HL-60/S4 (cell line): ENCODE data around the gene GNPNAT1.
"Not testable (repeated sequence)": the region's sequence is repeated elsewhere in the genome, so short reads cannot be mapped to it uniquely, and the experiment has no call there.

Source experiments
- in situ Hi-C: fragments of 300-500 bp; cut with MboI; formaldehyde crosslinking; loops from 2 replicates; pipeline ENCODE4 v1.14.3; 2022; ENCODE audit warnings: low sequenced_read_pairs

Gene GNPNAT1

DNA sequence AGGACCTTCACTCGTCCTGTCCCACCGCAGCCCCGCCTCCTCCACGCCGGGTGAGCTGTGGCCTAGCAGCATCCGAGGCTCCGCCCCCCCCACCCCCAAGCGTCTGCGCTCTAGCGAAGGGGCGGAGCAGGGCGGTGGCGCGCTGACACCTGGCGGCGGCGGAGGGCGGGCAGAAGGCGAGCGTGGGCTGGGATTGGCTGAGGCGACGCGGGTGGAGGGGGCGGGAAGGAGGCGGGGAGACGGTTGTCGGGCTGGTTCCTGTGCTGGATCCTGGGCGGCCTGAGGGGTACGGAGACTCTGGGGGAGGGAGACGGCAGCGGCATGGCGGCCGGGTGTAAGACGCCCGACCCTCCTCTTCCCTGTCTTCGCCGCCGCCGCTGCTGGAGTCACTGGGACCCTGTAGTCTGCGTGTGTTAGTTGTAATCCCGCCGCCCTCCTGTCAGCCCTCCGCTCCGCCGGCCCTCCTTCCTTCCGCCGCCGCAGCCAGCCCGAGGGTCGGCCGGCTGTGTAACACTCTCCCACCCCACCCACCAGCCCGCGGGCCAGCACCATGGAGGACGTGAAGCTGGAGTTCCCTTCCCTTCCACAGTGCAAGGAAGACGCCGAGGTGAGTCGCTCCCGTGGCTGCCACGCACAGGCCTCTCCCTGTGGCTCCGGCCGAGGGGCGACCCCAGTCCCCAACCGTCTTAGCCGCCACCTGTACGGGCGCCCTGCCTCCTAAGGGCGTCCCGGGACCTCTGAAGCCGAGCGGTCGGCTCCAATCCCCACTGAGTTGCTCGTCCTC, 61.3 kb downstream of the GNPNAT1 start, which contains the start of gene STYX:
Gene STYX, plus strand, starts transcription at position 242 of the 784 bp plus-strand sequence. Its CDS starts 309 bp downstream, at position 551.
- in situ Hi-C loops, result no loop called here

DNA sequence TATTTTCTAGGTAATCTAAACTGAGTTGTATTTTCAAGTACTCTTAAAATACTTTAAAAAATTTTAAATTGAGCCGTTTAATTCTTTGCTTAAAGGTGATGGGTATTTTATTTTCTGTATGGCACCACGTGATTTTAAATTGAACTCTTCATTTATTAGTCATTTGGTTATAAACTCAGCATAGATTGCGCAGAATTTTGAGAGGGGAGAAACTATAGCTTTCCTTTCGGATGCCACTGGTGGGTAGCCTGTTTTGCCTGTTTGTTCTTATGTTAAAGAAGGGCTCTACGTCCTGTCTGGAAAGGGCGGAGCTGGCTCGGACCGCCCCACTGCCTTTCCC, 61.9 kb downstream of the GNPNAT1 start:
- in situ Hi-C loops, result no loop called here

DNA sequence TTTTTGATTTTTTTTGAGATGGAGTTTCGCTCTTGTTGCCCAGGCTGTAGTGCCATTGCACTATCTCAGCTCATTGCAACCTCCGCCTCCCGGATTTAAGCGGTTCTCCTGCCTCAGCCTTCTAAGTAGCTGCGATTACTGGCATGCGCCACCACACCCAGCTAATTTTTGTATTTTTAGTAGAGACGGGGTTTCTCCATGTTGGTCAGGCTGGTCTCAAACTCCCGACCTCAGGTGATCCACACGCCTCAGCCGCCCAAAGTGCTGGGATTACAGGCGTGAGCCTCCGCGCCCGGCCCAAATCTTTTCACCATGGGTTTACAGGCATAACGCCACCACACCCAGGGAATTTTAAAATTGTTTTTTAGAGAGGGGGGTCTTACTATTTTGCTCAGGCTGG, 62.4 kb downstream of the GNPNAT1 start:
- in situ Hi-C loops, result not testable (repeated sequence)

DNA sequence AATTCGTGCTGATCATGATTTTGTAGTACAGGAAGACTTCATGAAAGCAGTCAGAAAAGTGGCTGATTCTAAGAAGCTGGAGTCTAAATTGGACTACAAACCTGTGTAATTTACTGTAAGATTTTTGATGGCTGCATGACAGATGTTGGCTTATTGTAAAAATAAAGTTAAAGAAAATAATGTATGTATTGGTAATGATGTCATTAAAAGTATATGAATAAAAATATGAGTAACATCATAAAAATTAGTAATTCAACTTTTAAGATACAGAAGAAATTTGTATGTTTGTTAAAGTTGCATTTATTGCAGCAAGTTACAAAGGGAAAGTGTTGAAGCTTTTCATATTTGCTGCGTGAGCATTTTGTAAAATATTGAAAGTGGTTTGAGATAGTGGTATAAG, 63.9 kb downstream of the GNPNAT1 start:
- in situ Hi-C loops, result not testable (repeated sequence)
